Measurements from ENCODE around the gene PLD5. TPM values are rescaled to one million over a fixed set of nuclear protein-coding genes. Genes with fewer than 3 reads are reported as not detected.
"Not testable (repeated sequence)": the region's sequence is repeated elsewhere in the genome, so short reads cannot be mapped to it uniquely, and the experiment has no call there.

Gene PLD5
- total and polyA plus RNA-seq, 4 donors, result under 0.01 to 0.17 (median 0.05) TPM; not detected in 1

DNA sequence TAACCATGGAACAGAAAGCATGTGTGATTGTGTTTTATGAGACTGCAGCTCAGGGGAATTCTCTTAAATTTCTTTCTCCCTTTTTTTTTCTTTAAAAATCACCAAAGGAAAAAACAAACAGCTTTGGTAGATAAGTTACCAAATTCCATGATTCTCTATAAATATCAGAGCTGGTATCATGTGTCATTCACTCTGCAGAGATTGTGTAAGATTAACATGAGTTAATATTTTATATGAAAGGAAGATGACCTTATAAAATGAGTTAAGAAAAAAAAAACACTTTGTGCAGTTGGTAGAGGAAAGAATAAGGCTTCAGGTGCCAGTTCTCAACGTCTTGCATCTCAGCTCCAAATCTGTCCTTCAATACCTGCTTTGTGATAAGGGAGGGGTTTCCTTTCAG lies 287.4 kb downstream of the PLD5 start (continued):
- TF ChIP-seq, protein P1, sequence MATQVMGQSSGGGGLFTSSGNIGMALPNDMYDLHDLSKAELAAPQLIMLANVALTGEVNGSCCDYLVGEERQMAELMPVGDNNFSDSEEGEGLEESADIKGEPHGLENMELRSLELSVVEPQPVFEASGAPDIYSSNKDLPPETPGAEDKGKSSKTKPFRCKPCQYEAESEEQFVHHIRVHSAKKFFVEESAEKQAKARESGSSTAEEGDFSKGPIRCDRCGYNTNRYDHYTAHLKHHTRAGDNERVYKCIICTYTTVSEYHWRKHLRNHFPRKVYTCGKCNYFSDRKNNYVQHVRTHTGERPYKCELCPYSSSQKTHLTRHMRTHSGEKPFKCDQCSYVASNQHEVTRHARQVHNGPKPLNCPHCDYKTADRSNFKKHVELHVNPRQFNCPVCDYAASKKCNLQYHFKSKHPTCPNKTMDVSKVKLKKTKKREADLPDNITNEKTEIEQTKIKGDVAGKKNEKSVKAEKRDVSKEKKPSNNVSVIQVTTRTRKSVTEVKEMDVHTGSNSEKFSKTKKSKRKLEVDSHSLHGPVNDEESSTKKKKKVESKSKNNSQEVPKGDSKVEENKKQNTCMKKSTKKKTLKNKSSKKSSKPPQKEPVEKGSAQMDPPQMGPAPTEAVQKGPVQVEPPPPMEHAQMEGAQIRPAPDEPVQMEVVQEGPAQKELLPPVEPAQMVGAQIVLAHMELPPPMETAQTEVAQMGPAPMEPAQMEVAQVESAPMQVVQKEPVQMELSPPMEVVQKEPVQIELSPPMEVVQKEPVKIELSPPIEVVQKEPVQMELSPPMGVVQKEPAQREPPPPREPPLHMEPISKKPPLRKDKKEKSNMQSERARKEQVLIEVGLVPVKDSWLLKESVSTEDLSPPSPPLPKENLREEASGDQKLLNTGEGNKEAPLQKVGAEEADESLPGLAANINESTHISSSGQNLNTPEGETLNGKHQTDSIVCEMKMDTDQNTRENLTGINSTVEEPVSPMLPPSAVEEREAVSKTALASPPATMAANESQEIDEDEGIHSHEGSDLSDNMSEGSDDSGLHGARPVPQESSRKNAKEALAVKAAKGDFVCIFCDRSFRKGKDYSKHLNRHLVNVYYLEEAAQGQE (IDR thresholded peaks at IDR 0.05), result no peak
- TF ChIP-seq EGR1 (IDR thresholded peaks at IDR 0.05; ENCODE audit: low read depth in 2 of 2), result no peak

DNA sequence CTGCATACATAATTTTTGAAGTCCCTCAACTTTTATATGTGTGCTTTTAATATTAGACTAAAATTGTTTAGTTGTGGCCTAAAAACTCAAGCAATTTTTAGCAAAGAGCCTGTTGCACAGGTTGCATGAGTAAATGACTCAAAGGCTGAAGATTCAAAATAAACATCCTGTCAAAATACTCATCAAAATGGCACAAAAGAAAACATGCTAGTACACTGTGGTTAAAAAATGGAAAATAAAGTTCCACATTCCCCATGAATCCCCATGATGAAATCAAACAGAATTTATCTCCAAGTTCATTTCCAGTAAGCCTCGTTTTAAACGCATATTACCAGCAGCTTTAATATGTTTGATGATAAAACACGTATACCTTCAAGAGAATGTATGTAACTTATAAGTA lies 295.5 kb downstream of the PLD5 start:
- Histone ChIP-seq H3K9me3 (ENCODE audit: control insufficient read depth in 4 of 4, low read length in 3 of 4) (no peaks in the 10 kb centered on the region), H3K4me1 (ENCODE audit: control insufficient read depth in 4 of 4, insufficient read depth in 4 of 4, low read length in 3 of 4) (no peaks in the 10 kb centered on the region), H3K27ac (ENCODE audit: low read depth in 1 of 2, low read length in 2 of 2) (no peak overlapping the region), H3K27me3 (ENCODE audit: control insufficient read depth in 4 of 4, insufficient read depth in 4 of 4, low read length in 3 of 4) (no peaks in the 10 kb centered on the region), H3K9ac (ENCODE audit: low read depth in 1 of 2, low read length in 2 of 2) (no peak overlapping the region), H3K4me3 (ENCODE audit: low read depth in 1 of 3, low read length in 3 of 3) (no peak overlapping the region), H3K36me3 (ENCODE audit: control insufficient read depth in 4 of 4, insufficient read depth in 3 of 4, low read depth in 1 of 4, low read length in 3 of 4) (no peaks in the 10 kb centered on the region)
- no peak for DNase-seq (ENCODE audit: low spot score)
- WGBS, result 81% methylated on average over 3 of the region's 3 CpGs
- TF ChIP-seq, protein P2, sequence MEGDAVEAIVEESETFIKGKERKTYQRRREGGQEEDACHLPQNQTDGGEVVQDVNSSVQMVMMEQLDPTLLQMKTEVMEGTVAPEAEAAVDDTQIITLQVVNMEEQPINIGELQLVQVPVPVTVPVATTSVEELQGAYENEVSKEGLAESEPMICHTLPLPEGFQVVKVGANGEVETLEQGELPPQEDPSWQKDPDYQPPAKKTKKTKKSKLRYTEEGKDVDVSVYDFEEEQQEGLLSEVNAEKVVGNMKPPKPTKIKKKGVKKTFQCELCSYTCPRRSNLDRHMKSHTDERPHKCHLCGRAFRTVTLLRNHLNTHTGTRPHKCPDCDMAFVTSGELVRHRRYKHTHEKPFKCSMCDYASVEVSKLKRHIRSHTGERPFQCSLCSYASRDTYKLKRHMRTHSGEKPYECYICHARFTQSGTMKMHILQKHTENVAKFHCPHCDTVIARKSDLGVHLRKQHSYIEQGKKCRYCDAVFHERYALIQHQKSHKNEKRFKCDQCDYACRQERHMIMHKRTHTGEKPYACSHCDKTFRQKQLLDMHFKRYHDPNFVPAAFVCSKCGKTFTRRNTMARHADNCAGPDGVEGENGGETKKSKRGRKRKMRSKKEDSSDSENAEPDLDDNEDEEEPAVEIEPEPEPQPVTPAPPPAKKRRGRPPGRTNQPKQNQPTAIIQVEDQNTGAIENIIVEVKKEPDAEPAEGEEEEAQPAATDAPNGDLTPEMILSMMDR (IDR thresholded peaks at IDR 0.05; ENCODE audit: low read depth, low read length, missing input control), result no peak
- TF ChIP-seq RAD21 (IDR thresholded peaks at IDR 0.05) (no peak), FOXA2 (IDR thresholded peaks at IDR 0.05) (no peak), TAF1 (conservative IDR thresholded peaks at IDR 0.05) (no peak)

DNA sequence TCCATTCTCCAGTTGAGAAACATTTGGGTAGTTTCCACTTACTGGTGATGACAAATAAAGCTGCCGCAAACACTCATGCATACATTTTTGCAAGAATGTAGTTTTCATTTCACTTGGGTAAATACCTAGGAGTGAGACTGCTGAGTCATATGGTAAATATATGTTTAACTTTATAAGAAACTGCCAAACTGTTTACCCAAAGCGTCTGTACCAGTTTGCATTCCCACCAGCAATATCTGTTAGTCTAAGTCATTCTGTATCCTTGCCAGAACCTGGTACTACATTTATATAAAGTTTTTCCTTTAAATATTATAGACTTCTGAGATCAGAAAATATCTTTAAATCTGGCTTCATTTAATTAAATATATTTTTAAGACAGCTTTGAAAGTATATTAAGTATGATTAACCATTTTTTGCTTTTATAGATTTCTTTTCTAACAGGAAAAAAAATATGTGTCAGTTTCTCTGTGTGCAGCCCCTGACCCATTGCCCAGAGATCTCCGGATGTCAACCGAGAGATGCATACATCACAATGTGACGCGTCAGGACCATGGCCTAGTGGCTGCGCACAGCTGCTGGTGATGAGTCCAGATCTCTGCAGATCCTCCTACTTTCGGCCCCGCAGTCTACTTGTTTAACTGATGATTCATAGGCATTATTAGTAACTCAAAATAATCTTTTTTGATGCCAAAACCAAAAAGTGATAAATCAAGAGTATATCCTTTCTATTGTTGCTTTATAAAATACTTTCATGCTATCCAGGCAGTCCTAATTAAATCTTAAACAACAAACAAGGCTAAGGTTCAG lies 298.5 kb downstream of the PLD5 start:
- Histone ChIP-seq H3K4me3 (ENCODE audit: low read depth in 1 of 3, low read length in 3 of 3) (no peak overlapping the region), H3K27me3 (ENCODE audit: control insufficient read depth in 4 of 4, insufficient read depth in 4 of 4, low read length in 3 of 4) (no peaks in the 10 kb centered on the region), H3K36me3 (ENCODE audit: control insufficient read depth in 4 of 4, insufficient read depth in 3 of 4, low read depth in 1 of 4, low read length in 3 of 4) (no peaks in the 10 kb centered on the region), H3K9me3 (ENCODE audit: control insufficient read depth in 4 of 4, low read length in 3 of 4) (no peaks in the 10 kb centered on the region), H3K9ac (ENCODE audit: low read depth in 1 of 2, low read length in 2 of 2) (no peak overlapping the region), H3K4me1 (ENCODE audit: control insufficient read depth in 4 of 4, insufficient read depth in 4 of 4, low read length in 3 of 4) (no peaks in the 10 kb centered on the region), H3K27ac (ENCODE audit: low read depth in 1 of 2, low read length in 2 of 2) (no peak overlapping the region)
- TF ChIP-seq, protein P1 (IDR thresholded peaks at IDR 0.05), result no peak
- TF ChIP-seq HNF4A (conservative IDR thresholded peaks at IDR 0.05) (no peak), RXRA (IDR thresholded peaks at IDR 0.05) (no peak), EGR1 (IDR thresholded peaks at IDR 0.05; ENCODE audit: low read depth in 2 of 2) (no peak), JUND (IDR thresholded peaks at IDR 0.05) (no peak), GABPA (IDR thresholded peaks at IDR 0.05 in 1 of 2, conservative IDR thresholded peaks at IDR 0.05 in 1 of 2) (no peak), NR2F2 (IDR thresholded peaks at IDR 0.05) (no peak), FOXA1 (IDR thresholded peaks at IDR 0.05) (no peak), RAD21 (IDR thresholded peaks at IDR 0.05) (no peak)
- TF ChIP-seq, protein P3, sequence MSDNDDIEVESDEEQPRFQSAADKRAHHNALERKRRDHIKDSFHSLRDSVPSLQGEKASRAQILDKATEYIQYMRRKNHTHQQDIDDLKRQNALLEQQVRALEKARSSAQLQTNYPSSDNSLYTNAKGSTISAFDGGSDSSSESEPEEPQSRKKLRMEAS (IDR thresholded peaks at IDR 0.05), result no peak
- no peak for DNase-seq (ENCODE audit: low spot score)
- WGBS, result 84% methylated on average over 9 of the region's 9 CpGs

DNA sequence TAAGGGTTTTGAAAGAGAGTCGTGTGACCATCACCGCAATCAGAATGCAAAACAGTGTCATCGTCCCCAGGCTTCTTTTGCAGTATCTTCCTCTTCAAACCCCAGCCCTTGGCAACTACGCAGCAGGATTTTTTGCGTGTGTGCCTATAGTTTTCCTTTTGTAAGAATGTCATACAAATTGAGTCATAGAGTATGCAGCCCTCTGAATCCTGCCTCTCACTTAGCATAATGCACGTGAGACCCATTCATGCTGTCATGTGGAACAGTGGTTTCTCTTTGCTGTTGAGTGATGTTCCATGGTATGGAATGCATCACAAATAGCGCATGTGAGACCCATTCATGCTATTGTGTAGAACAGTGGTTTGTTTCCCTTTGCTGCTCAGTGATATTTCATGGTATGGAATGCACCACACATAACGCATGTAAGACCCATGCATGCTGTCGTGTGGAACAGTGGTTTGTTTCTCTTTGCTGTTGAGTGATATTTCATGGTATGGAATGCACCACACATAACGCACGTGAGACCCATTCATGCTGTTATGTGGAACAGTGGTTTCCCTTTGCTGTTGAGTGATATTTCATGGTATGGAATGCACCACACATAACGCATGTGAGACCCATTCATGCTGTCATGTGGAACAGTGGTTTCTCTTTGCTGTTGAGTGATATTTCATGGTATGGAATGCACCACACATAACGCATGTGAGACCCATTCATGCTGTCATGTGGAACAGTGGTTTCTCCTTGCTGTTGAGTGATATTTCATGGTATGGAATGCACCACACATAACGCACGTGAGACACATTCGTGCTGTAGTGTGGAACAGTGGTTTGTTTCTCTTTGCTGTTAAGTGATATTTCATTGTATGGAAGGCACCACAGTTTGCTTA lies 299.4 kb downstream of the PLD5 start:
- not testable (repeated sequence) for DNase-seq (ENCODE audit: low spot score); H3K9me3 ChIP-seq (ENCODE audit: control insufficient read depth in 4 of 4, low read length in 3 of 4); H3K9ac ChIP-seq (ENCODE audit: low read depth in 1 of 2, low read length in 2 of 2); H3K4me3 ChIP-seq (ENCODE audit: low read depth in 1 of 3, low read length in 3 of 3); H3K27me3 ChIP-seq (ENCODE audit: control insufficient read depth in 4 of 4, insufficient read depth in 4 of 4, low read length in 3 of 4); H3K36me3 ChIP-seq (ENCODE audit: control insufficient read depth in 4 of 4, insufficient read depth in 3 of 4, low read depth in 1 of 4, low read length in 3 of 4); H3K4me1 ChIP-seq (ENCODE audit: control insufficient read depth in 4 of 4, insufficient read depth in 4 of 4, low read length in 3 of 4); H3K27ac ChIP-seq (ENCODE audit: low read depth in 1 of 2, low read length in 2 of 2)
- 80% methylated on average over 16 of the region's 16 CpGs for WGBS

All from liver (tissue), 9 donors.